Inflammatory macrophage (primary cell): ENCODE measurements around the gene SPRED3.

Experiments used
- DNase-seq, 2 donors: peaks; one replicate each; pipeline ENCODE4 v3.0.0-alpha.2; 2020 to 2022

SPRED3 gene

GRCh38 chr19:38373907-38374331 lies 14.6 kb upstream of the SPRED3 start:
- DNase-seq: no peak

- DNase-seq: peak; percentile 100
Measured at GRCh38 chr19:38374332-38375097, 14.0 kb upstream of the SPRED3 start, which contains the start of gene PSMD8. Gene PSMD8, plus strand, starts transcription at chr19:38374571. Its CDS starts 31 bp downstream, at chr19:38374602.

DNA sequence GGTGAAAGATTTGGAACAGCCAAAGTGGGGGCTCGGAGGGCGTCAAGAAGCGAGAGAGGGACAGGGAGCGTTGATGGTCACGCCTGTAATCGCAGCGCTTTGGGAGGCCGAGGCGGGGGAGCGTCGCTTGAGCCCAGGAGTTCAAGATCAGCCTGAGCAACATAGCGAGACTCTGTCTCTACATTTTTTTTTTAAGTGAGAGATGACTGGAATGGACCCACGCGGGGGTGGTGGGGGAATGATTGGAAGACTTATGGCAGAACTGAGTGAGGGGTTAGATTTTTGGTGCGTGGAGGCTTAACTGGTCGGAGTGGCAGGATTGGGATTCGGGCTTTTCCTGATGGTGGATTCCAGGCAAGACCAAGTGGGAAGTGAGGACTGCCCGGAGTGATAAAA lies 13.4 kb upstream of the SPRED3 start:
- DNase-seq: no peak

DNA sequence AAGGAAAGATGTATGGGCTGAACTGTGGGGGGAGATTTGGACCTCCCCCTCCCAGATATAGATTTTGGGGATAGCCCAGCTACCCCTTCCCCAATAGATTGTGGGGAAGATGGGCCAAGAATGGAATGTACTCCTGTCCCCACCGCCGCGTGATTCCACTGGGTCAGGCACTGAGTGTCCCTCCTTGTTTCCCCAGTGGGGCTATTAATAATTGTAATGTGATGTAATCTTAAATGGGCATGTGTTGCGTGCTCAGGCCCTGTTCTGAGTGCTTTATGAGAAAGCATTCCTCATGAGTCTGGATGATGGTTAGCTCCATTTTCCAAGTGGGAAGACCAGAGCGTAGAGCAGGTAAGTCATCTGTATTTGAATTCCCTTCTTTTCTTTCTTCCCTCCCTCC lies 12.7 kb upstream of the SPRED3 start:
- DNase-seq: no peak

GRCh38 chr19:38376576-38376975 lies 11.9 kb upstream of the SPRED3 start:
- no peak for DNase-seq

GRCh38 chr19:38377052-38377451 lies 11.4 kb upstream of the SPRED3 start:
- DNase-seq: no peak

- no peak for DNase-seq
Measured at GRCh38 chr19:38378866-38379265, 9.6 kb upstream of the SPRED3 start.

GRCh38 chr19:38381138-38381537 lies 7.4 kb upstream of the SPRED3 start:
- no peak for DNase-seq

DNA sequence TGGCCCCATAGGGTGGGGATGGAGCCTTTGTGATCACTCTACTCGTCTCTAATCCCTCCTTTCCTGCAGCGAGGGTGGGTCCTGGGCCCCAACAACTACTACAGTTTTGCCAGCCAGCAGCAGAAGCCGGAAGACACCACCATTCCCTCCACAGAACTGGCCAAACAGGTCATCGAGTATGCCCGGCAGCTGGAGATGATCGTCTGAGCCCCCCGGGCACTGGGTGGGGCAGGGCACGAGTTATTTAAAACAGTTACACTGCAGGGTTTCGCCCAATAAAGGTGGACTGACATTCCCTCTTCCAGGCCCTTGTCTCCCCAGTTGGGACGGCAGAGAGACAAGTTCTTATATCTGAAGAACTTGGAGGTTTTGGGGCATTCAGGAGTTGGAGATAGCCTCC lies 5.3 kb upstream of the SPRED3 start:
- DNase-seq: no peak

- DNase-seq: no peak
Measured at GRCh38 chr19:38383743-38384142, 4.8 kb upstream of the SPRED3 start.

- no peak for DNase-seq
Measured at GRCh38 chr19:38384209-38385027, 4.1 kb upstream of the SPRED3 start.

- no peak for DNase-seq
Measured at GRCh38 chr19:38385057-38385803, 3.3 kb upstream of the SPRED3 start.

GRCh38 chr19:38385804-38386257 lies 2.7 kb upstream of the SPRED3 start:
- DNase-seq: peak in 1 of 2 donors; percentile 14

DNA sequence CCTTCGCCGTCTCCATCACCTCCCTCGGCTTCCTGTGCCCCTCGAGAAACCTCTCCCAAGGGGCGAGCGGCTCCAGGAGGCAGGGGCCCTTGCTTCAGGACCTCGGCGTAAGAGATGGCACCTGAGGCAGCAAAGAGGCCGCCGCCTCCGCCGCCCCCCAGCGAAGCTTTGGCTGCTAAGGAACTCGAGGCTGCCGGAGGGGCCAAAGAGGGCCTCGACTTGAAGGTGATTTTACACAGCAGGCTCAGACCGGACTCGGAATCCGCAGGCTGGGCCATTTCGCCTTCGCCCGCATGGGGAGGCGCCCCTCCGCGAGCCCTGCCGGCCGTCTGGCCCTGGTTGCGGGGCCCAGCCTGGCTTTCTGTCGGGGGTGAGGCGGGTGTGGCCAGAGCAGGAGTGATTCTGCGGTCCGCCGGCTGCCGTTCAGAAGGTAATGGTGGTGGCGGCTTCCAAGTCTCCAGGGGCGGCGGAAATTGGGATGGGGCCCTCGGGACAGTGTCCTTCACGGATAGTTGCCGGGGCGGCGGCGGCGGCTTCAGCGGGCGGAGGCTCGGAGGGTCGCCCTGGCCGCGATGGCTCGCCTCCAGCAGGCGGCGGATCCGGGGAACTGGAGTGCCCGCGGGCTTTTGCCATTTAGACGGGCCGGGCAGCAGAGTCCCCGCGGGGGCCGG lies 2.1 kb upstream of the SPRED3 start:
- no peak for DNase-seq

- peak; percentile 60 to 77 for DNase-seq
Measured at GRCh38 chr19:38386971-38387549, 1.4 kb upstream of the SPRED3 start.

DNA sequence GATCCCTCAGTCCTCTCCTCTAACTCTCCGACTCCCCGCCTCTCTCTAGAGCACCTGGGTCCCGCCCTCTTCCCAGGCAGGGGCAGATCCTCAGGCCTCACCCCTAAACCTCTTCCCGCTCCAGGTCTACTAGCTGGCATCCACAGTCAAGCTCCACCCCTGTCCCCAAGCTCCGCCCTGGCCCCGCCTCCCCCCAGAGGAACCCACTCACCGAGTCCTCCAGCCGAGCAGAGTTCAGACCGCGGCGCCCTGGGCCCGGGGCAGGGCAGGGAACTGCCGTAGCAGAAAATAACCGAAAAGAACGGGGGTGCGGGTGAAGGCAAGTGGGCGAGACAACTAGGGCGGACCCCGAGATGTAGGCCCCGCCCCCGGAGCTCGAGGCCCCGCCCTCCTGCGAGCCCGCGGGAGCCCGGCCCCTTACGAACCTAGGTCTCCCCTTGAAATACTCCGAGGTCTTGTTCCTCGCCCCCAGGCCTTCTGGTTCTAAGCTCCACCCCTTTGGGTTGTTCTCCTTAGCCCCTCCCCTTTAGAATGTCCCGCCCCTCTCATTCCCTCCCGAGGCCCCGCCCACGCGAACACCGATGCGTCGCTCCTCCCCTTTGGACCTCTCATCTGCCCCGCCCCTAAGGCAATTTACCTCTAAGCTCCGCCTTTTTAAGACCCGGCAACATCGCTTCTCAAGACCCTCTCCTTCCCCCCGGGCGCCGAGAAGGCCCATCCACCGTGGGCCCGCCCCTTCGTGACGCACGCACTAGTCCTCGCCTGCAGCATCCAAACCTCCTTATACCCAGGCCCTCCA lies 748 bp upstream of the SPRED3 start, which contains the start of gene GGN:
GGN (minus strand) TSS at position 485 of the 799 bp plus-strand sequence. CDS start 773 bp downstream, outside the sequence.
- peak; percentile 56 to 65 for DNase-seq

- peak in 1 of 2 donors; percentile 22 for DNase-seq
Measured at GRCh38 chr19:38389101-38389925, 816 bp downstream of the SPRED3 start.

GRCh38 chr19:38389957-38390924 lies 1.7 kb downstream of the SPRED3 start:
- DNase-seq: no peak
